ENCODE results near the gene SDK1.

Gene SDK1

GRCh38 chr7:4149645-4150044, 848.6 kb downstream of the SDK1 start:
- no peak for DNase-seq

DNA sequence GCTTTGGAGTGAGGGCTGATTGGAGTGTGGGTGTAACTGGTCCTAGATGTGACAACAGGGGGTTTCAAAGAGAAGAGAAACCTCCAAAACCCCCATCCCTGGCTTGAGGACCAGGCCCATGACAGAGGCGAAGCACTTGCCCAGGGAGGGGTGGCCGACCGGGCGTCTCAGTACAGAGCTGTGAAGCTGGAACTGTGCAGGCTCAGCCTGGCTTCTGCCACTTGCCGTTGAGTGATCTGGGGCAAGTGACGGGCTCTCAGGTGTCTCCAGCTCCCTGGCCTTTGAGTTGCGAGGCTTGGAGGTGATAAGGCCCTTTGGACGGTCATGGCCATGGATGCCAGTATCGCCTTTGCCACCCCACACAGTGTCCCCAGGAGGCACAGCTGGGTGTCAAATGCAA, 849.7 kb downstream of the SDK1 start:
- DNase-seq, result no peak

- no peak for DNase-seq
These were observed 850.5 kb downstream of the SDK1 start for GRCh38 chr7:4151524-4151923.

DNA sequence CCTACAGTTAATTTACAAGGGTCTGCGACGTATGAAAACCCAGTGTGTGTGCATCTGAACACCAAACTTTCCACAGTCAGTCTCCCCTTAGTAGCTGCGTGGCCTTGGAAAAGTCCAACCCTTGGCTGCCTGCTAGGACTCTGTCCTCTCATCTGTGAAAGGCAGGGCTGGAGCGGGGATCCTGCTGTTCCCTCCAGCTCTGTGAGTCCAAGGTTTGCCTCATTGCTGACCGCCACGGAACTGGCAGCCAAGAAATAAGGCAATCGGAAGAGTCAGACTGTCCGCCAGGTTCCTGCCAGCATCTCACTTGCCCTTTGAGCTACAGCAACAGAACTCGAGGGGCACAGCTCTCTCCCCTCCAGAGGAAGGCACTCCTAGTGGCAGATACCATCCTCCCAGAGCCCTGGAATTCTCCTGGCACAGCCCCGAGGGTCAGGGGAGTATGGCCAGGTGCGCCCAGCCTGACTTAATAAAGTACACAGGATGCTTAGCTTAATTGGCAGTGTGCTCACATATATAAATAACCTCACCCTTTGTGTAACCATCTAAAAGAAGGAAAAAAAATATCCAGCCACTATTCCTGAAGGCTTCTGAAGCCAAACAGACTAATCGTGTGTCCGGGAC, 851.0 kb downstream of the SDK1 start:
- no peak for DNase-seq

DNA sequence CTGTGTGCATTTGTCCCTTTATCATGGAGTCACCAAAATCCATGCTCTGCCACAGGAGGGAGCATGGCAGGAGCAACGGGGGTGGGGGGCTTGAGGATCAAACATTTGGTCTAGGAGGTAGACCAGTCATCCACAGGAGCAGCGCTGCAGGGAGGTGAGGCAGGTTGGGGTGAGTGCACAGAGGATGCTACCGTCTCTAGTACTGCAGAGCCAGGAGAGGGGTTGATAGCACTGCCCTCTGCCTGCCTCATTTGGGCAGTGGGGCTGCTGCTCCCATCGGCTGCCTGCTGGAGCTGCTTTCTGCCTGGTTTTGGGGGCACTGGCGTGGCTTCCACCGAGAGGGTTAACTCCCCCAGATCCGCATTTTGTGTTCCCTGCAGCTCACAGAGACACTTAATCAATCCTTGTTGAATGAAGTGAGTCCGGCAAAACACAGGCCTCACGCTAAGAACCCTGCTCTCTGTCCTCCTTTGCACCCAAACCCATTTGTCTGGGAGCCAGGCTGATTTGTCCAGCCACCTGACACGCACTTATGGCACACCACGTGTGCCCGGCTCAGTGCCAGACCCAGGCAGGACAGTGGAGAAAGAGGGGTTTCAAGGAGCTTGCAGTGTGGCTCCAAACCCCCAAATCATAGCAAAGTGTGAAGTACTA, 854.0 kb downstream of the SDK1 start:
- no peak for DNase-seq

DNA sequence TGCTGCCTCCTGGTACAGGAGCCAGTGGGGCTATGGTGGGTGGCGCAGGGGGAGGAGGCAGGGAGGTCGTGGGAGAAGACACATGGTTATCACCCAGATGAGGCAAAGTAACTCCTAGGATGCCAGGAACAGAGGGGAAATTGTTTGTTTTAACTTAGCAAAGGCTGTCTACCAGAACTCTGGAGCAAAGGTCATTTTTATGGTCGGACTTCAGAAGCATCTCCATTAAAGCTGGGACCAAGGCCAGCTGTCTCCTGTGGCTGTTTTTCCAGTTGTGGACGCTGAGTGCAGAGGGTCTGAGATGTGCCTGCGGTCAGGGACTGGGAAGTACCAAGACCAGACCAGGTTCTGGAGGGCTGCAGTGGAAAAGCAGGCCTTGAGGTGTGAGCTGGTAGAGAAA, 855.1 kb downstream of the SDK1 start:
- no peak for DNase-seq

DNA sequence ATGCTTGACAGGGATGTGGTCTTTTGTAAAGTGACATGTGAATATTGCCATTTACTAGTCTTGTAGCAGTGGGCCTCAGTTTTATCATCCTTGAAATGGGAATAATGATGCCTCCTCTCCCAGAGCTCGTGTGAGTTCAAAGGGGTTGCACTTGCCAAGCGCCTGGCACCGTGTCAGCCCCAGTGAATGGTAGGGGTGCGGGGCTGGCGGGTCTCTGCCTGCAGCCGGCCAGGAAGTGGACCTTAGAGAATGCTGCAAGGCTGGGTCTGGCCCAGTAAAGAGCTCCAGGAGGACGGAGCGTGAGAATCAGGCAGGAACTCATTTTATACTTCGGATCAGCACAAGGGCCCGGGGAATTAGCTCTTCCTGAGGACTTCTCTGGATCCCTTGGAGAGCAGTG, 856.6 kb downstream of the SDK1 start:
- DNase-seq, result no peak

GRCh38 chr7:4158441-4159153, 857.5 kb downstream of the SDK1 start:
- peak; percentile 83 for DNase-seq

DNA sequence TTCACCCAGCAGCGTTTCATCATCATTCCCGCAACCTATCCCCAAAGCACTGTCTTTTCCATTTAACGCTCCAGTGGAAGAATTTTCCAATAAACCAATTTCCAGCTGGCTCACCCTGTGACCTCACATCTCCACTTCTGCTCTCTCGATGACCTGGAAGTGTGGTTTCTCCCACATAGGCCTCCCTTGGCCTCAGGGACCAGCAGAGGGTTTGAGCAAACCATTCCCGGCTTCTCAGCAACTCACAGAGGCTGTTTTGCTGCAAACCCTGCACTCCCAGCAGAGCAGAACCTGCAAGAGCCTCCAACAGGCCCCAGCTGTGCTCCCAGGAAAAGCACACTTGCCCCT, 858.1 kb downstream of the SDK1 start:
- no peak for DNase-seq

DNA sequence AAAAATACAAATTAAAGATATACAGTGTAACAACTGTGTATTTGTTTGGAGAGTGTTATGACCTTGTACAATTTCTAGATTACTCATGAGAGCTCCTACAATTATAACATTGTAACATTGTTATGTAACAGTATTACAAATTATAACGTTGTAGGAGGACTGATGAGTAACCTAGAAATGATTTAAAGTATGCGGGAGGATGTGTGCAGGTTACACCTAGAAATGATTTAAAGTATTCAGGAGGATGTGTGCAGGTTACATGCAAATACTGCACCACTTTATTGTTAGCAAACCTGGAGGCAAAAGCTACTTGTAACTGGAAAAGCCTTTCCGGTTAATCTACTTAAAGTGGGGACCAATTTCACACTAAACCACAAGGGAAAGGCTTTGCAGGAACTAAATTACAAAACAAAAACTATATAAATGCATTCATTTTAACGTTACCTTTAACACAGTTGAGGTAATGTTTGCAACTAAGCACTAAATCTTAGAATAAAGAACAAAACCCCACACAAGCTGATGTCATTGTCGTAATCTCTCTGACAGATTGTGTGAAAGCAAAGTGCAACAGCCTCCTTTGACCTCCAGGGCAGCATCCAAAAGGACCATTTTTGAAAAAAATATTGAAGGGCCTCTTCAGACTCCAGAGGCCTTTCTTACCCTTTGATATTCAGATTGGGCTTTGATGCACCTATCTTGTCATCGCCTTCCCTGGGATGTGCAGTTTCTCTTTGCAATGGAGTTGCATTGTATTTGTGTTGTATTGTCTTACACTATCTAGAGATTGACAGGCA, 858.9 kb downstream of the SDK1 start:
- DNase-seq, result no peak

DNA sequence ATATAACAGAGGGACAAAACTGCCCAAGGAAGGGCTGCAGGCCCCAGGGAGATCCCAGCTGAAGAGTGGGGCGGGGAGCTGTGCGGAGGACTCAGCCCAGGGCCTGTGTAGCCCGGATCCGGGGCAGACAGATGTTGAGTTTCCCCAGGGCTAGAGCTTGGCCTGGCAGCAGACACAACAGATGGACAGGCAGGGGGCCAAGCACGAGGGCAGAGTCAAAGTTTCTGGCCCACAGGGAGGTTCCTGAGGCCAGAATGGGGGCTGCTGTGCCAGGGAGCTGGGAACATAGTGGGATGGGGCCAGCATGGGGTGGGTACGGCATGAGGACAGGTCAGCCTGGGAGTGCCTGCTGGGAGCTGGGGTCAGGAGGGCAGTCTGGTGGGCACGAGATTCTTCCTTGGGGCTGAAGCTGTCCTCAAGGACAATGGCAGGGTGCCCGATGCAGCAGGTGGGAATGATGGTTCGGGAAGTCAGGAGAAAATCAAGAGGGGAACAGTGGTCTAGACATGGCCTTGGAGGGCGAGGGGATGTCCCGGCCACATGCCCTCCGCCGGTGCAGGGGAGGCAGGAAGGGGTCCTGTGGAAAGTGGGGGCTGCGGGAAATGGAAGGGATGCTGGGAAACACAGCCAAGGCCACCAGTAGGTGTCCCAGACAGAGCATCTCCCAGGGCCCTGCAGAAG, 862.0 kb downstream of the SDK1 start:
- DNase-seq, result no peak

GRCh38 chr7:4163565-4164203, 862.6 kb downstream of the SDK1 start:
- no peak for DNase-seq

GRCh38 chr7:4164556-4164955, 863.5 kb downstream of the SDK1 start:
- DNase-seq, result no peak

DNA sequence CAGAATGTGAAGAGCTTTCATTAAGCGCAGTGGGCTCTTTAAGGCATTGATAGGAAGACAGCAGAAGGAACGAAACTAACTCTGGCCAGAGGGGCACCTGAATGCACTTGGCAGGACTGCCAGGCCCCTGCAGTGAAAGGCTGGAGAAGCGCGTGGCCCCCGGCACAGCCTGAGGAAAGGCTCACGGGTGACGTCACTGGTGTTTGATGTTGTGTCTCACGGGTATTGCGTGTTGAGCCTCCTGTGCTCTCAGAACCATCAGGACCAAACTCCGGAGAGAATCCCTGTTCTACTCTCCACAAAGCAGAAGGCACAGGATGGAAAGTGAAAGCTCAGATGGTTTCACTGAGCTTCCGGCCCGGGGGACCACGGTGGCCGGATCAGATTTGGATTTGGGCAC, 865.3 kb downstream of the SDK1 start:
- DNase-seq, result no peak

GRCh38 chr7:4166807-4167206, 865.8 kb downstream of the SDK1 start:
- no peak for DNase-seq

DNA sequence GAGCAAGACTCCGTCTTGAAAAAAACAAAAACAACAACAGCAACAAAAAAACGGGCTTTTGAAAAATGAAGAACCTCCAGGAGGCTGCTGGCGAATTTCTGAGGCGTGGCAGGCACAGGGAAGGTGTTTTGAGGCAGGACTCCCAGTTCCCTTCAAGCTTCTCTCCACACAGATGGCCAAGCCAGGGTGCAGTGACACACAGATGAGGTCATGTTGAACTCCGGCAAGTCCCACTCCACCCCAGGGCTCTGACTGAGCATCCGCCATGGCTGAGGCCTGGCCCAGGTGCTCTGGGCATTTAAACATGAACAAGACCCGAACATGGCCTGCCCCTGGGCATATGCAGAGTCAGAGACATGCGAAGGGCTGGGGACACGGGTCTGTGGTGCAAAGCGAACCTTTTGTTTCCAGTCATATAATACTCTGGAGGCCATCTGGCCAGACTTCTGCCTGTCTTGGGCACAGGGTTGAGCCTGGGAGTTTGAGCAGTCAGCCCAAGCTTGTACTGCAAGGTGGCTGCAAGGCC, 866.4 kb downstream of the SDK1 start:
- DNase-seq, result no peak

GRCh38 chr7:4168041-4168440, 867.0 kb downstream of the SDK1 start:
- no peak for DNase-seq

DNA sequence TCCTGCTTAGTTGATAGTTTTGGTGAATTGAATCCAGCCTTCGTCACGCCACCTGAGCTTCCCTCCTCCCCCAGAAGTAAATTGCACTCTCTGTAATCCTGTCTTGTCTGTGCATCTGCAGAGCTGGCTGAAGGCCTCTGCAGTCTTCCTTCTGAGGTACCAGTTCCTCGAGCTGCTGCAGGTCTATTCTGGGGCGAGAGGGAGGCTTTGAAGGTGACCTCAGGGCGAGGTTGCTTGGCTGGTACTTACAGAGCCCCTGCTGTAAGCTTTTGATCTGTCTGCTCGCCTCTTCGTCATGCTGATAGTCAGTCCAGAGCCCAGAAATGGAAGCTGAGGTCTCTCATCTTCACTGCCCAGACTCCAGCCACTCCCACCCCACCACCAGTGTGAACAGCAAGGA, 867.5 kb downstream of the SDK1 start:
- no peak for DNase-seq

DNA sequence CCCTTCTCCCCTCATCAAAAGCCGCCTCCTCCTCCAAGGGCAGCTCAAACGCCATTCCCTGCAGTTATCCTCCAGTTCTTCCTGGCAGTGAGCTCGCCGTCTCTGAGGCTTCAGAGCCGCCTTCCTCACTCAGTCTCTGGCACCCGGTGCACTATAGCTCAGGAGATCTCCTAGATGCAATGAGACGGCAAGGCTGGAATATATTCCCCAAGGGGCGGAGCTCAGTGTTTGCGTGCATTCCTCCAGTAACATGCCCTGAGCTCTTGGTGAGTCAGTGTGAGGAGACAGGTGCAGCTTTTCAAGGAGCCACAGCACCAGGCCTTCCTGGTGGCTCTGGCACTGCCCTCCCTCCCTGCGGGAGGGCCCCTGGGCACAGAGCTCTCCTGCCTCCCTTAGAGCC, 868.4 kb downstream of the SDK1 start:
- DNase-seq, result no peak

GRCh38 chr7:4170997-4171786, 870.1 kb downstream of the SDK1 start:
- no peak for DNase-seq

- no peak for DNase-seq
These were observed 871.8 kb downstream of the SDK1 start for GRCh38 chr7:4172883-4173282.

All from retina (tissue), 1 donor.